ENCODE results near the gene CCDC201.
"Not testable (repeated sequence)": the region's sequence is repeated elsewhere in the genome, so short reads cannot be mapped to it uniquely, and the experiment has no call there.

The CCDC201 gene

GRCh38 chr7:45874408-45875131, 1.7 kb upstream of the CCDC201 start:
- no peak for DNase-seq (ENCODE audit: low read depth)

- DNase-seq (ENCODE audit: low read depth), result no peak
Observed at GRCh38 chr7:45873355-45873754, 473 bp upstream of the CCDC201 start.

GRCh38 chr7:45872116-45873034, 507 bp downstream of the CCDC201 start:
- DNase-seq (ENCODE audit: low read depth), result no peak

- no peak for DNase-seq (ENCODE audit: low read depth)
Observed at GRCh38 chr7:45869426-45869825, 3.5 kb downstream of the CCDC201 start.

GRCh38 chr7:45867471-45867870, 5.4 kb downstream of the CCDC201 start:
- no peak for DNase-seq (ENCODE audit: low read depth)

GRCh38 chr7:45865594-45866410, 7.1 kb downstream of the CCDC201 start:
- no peak for DNase-seq (ENCODE audit: low read depth)

- DNase-seq (ENCODE audit: low read depth), result no peak
Observed at GRCh38 chr7:45863715-45864114, 9.2 kb downstream of the CCDC201 start.

- not testable (repeated sequence) for DNase-seq (ENCODE audit: low read depth)
Observed at GRCh38 chr7:45856888-45857287, 16.0 kb downstream of the CCDC201 start.

GRCh38 chr7:45855680-45856079, 17.2 kb downstream of the CCDC201 start:
- not testable (repeated sequence) for DNase-seq (ENCODE audit: low read depth)

GRCh38 chr7:45853491-45853890, 19.4 kb downstream of the CCDC201 start:
- DNase-seq (ENCODE audit: low read depth), result not testable (repeated sequence)

- not testable (repeated sequence) for DNase-seq (ENCODE audit: low read depth)
Observed at GRCh38 chr7:45852984-45853383, 19.9 kb downstream of the CCDC201 start.

GRCh38 chr7:45848734-45849133, 24.1 kb downstream of the CCDC201 start:
- DNase-seq (ENCODE audit: low read depth), result not testable (repeated sequence)

- not testable (repeated sequence) for DNase-seq (ENCODE audit: low read depth)
Observed at GRCh38 chr7:45846536-45846935, 26.3 kb downstream of the CCDC201 start.

- not testable (repeated sequence) for DNase-seq (ENCODE audit: low read depth)
Observed at GRCh38 chr7:45841926-45842717, 30.8 kb downstream of the CCDC201 start.

GRCh38 chr7:45838852-45839251, 34.0 kb downstream of the CCDC201 start:
- not testable (repeated sequence) for DNase-seq (ENCODE audit: low read depth)

GRCh38 chr7:45832433-45833177, 40.3 kb downstream of the CCDC201 start:
- not testable (repeated sequence) for DNase-seq (ENCODE audit: low read depth)

GRCh38 chr7:45829846-45830245, 43.0 kb downstream of the CCDC201 start:
- not testable (repeated sequence) for DNase-seq (ENCODE audit: low read depth)

GRCh38 chr7:45827731-45828130, 45.2 kb downstream of the CCDC201 start:
- not testable (repeated sequence) for DNase-seq (ENCODE audit: low read depth)

GRCh38 chr7:45826550-45826949, 46.3 kb downstream of the CCDC201 start:
- DNase-seq (ENCODE audit: low read depth), result not testable (repeated sequence)

- not testable (repeated sequence) for DNase-seq (ENCODE audit: low read depth)
Observed at GRCh38 chr7:45818763-45819162, 54.1 kb downstream of the CCDC201 start.

Measured in stimulated activated CD4-positive, alpha-beta T cell treated with anti-CD3 and anti-CD28 coated beads, Interleukin-2, amount 100 ng/mL, for 4 hours (primary cell).